HepG2 (cell line): ENCODE measurements around the gene NGEF. TPM values are rescaled to one million over a fixed set of nuclear protein-coding genes. Genes with fewer than 3 reads are reported as not detected.
A peak's percentile ranks its signal among the peaks of the same experiment; 100 is the strongest.

ENCODE experiments used
- ARNT2 ChIP-seq: sonication (generic); formaldehyde crosslinking; IDR thresholded peaks from 2 replicates; pipeline ENCODE4 v1.8.0; 2022; ENCODE audit warnings: mild to moderate bottlenecking, low read depth, missing genetic modification reagents, moderate library complexity
- GATA4 ChIP-seq: sonication (generic); IDR thresholded peaks from 2 replicates; pipeline ENCODE4 v1.6.1; 2016; ENCODE audit warnings: antibody characterized with exemption, low read depth, borderline replicate concordance
- GFI1 ChIP-seq: sonication (generic); formaldehyde crosslinking; IDR thresholded peaks from 2 replicates; pipeline ENCODE4 v1.5.0; 2020; ENCODE audit warnings: missing genetic modification reagents, mild to moderate bottlenecking, borderline replicate concordance
- HDAC1 ChIP-seq: sonication (generic); formaldehyde crosslinking; IDR thresholded peaks from 2 replicates; pipeline ENCODE4 v1.5.1; 2020; ENCODE audit warnings: mild to moderate bottlenecking, missing genetic modification reagents
- HNRNPK ChIP-seq: fragments of 200-400 bp; formaldehyde crosslinking; IDR thresholded peaks from 2 replicates; pipeline ENCODE4 v1.6.1; 2018; ENCODE audit warnings: low read length, low read depth, moderate library complexity, mild to moderate bottlenecking; ENCODE audit not compliant: poor library complexity, severe bottlenecking
- KDM5A ChIP-seq: fragments of 200-600 bp; sonication (generic); IDR thresholded peaks from 2 replicates; pipeline ENCODE4 v1.7.0; 2018; ENCODE audit warnings: antibody characterized with exemption, mild to moderate bottlenecking, low read length, borderline replicate concordance
- NKX3-1 ChIP-seq: sonication (generic); formaldehyde crosslinking; IDR thresholded peaks from 2 replicates; pipeline ENCODE4 v1.5.0; 2020; ENCODE audit warnings: missing genetic modification reagents
- NONO ChIP-seq, 2 experiments: fragments of 450-650 bp in 1 of 2; sonication (generic) in 1 of 2; formaldehyde crosslinking in 1 of 2; IDR thresholded peaks in 1 of 2; conservative IDR thresholded peaks in 1 of 2; 2 replicates each; pipeline versions ENCODE4 v1.6.1 to v1.8.0; 2017 to 2022; ENCODE audit warnings: mild to moderate bottlenecking in 1 of 2, missing genetic modification reagents in 1 of 2, moderate library complexity in 1 of 2
- NR2F6 ChIP-seq, 2 experiments: IDR thresholded peaks; 2 replicates each; pipeline ENCODE4 v1.6.1; 2016; ENCODE audit warnings: antibody characterized with exemption in 1 of 2, mild to moderate bottlenecking in 1 of 2
- ZMYM2 ChIP-seq: sonication (generic); formaldehyde crosslinking; IDR thresholded peaks from 2 replicates; pipeline ENCODE4 v1.8.0; 2022; ENCODE audit warnings: mild to moderate bottlenecking, missing genetic modification reagents
- ZNF180 ChIP-seq: sonication (generic); formaldehyde crosslinking; IDR thresholded peaks from 2 replicates; pipeline ENCODE4 v1.4.0; 2020; ENCODE audit warnings: low read depth, missing genetic modification reagents, borderline replicate concordance
- ZNF670 ChIP-seq: sonication (generic); formaldehyde crosslinking; IDR thresholded peaks from 2 replicates; pipeline ENCODE4 v1.8.0; 2022; ENCODE audit warnings: mild to moderate bottlenecking, missing genetic modification reagents, borderline replicate concordance
- polyA plus RNA-seq, 8 experiments: library from polyadenylated mRNA; depleted of rRNA in 3 of 8; stranded (reverse) in 7 of 8; unstranded in 1 of 8; fragments of >200 nt; fragmentation: Illumina TruSeq in 4 of 8; extraction: Trizol in 4 of 8; gene quantifications; 2 replicates each; pipeline versions ENCODE4 v1.2.1 to v1.2.3, GENCODE V29; 2011 to 2016; ENCODE audit warnings: low read depth in 4 of 8, missing spikeins in 1 of 8, mixed read lengths in 1 of 8; ENCODE audit not compliant: insufficient read depth in 1 of 8
- total RNA-seq, 5 experiments: library from RNA; depleted of rRNA; stranded (reverse); fragments of >200 nt; fragmentation: Illumina TruSeq; extraction: Trizol; gene quantifications; 2 replicates each; pipeline ENCODE4 v1.2.3, GENCODE V29; 2016; ENCODE audit warnings: low read depth in 1 of 5
- TF ChIP-seq, protein P1 (sequence below): IDR thresholded peaks from 2 replicates; pipeline ENCODE4 v1.6.1; 2012; ENCODE audit warnings: inconsistent platforms
- TF ChIP-seq, protein P2 (sequence below): sonication (generic); formaldehyde crosslinking; IDR thresholded peaks from 2 replicates; pipeline ENCODE4 v1.5.1; 2020; ENCODE audit warnings: mild to moderate bottlenecking, missing genetic modification reagents, borderline replicate concordance
- TF ChIP-seq, protein P3 (sequence below): sonication (generic); formaldehyde crosslinking; IDR thresholded peaks from 2 replicates; pipeline ENCODE4 v1.4.0; 2020; ENCODE audit warnings: mild to moderate bottlenecking, low read depth, missing genetic modification reagents
- TF ChIP-seq, protein P4 (sequence below): sonication (generic); formaldehyde crosslinking; IDR thresholded peaks from 2 replicates; pipeline ENCODE4 v1.9.0; 2022; ENCODE audit warnings: low read depth, missing genetic modification reagents
- TF ChIP-seq, protein P5 (sequence below): IDR thresholded peaks from 2 replicates; pipeline ENCODE4 v1.6.1; 2016

NGEF gene
- total and polyA plus RNA-seq, 2 of the 13 experiments (the other 11 are each of a cell fraction or from before 2014, with no cell fraction given): 14.4 to 36.9 TPM

DNA sequence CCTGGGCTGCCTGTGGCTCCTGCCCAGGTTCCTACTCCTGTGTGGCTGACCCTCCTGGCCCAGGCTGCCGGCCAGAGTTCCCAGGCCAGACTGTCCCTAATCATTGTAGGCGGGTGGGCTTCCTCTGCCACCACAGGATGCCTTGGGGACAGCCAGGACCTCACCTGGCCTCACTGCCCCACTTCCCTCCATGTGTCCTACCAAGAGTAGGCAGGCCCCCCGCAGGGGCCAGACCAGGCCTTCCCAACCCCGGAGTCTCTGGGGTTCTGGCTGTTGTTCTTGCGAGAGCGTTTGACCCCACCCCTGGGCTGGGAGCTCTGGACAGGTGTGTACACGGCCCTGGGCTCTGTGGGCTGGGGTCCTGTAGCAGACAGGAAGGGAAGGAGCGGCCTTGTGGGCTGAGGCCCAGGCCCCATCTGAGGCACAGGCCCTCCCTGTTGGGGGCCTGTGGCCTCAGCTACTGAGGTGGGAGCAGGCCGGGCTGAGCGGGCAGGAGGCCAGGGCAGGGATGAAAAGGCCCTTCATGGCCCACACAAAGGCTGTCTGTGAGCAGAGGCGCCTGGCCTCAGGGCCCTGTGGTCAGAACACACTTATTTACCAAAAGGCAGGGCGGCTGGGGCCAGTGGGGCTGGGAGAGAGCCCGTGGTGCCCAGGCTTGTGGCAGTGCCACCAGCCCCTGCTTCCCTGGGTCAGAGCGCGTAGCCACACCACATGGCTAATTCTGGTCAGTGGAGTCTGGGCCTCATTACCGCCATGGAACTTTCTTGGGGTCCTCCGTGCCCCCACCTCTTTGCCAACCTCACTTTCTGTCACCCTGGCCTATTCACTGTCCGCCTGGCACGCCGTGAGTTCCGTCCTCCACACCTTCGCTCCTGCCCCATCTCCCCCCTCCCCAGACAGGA lies 141.0 kb downstream of the NGEF start (continued):
- TF ChIP-seq GFI1 (CRISPR knock-in tag): no peak
- TF ChIP-seq HDAC1: peak; percentile 91
- TF ChIP-seq, protein P1, sequence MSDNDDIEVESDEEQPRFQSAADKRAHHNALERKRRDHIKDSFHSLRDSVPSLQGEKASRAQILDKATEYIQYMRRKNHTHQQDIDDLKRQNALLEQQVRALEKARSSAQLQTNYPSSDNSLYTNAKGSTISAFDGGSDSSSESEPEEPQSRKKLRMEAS: peak; percentile 69
- TF ChIP-seq, protein P2, sequence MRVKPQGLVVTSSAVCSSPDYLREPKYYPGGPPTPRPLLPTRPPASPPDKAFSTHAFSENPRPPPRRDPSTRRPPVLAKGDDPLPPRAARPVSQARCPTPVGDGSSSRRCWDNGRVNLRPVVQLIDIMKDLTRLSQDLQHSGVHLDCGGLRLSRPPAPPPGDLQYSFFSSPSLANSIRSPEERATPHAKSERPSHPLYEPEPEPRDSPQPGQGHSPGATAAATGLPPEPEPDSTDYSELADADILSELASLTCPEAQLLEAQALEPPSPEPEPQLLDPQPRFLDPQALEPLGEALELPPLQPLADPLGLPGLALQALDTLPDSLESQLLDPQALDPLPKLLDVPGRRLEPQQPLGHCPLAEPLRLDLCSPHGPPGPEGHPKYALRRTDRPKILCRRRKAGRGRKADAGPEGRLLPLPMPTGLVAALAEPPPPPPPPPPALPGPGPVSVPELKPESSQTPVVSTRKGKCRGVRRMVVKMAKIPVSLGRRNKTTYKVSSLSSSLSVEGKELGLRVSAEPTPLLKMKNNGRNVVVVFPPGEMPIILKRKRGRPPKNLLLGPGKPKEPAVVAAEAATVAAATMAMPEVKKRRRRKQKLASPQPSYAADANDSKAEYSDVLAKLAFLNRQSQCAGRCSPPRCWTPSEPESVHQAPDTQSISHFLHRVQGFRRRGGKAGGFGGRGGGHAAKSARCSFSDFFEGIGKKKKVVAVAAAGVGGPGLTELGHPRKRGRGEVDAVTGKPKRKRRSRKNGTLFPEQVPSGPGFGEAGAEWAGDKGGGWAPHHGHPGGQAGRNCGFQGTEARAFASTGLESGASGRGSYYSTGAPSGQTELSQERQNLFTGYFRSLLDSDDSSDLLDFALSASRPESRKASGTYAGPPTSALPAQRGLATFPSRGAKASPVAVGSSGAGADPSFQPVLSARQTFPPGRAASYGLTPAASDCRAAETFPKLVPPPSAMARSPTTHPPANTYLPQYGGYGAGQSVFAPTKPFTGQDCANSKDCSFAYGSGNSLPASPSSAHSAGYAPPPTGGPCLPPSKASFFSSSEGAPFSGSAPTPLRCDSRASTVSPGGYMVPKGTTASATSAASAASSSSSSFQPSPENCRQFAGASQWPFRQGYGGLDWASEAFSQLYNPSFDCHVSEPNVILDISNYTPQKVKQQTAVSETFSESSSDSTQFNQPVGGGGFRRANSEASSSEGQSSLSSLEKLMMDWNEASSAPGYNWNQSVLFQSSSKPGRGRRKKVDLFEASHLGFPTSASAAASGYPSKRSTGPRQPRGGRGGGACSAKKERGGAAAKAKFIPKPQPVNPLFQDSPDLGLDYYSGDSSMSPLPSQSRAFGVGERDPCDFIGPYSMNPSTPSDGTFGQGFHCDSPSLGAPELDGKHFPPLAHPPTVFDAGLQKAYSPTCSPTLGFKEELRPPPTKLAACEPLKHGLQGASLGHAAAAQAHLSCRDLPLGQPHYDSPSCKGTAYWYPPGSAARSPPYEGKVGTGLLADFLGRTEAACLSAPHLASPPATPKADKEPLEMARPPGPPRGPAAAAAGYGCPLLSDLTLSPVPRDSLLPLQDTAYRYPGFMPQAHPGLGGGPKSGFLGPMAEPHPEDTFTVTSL (CRISPR knock-in tag): no peak
- TF ChIP-seq ARNT2: peak; percentile 83
- TF ChIP-seq NR2F6 (IDR thresholded peaks at IDR 0.05): peak; percentile 49
- TF ChIP-seq NR2F6 (CRISPR knock-in tag; IDR thresholded peaks at IDR 0.05): peak; percentile 49; the same call in 1 of the 2 replicates
- TF ChIP-seq, protein P3, sequence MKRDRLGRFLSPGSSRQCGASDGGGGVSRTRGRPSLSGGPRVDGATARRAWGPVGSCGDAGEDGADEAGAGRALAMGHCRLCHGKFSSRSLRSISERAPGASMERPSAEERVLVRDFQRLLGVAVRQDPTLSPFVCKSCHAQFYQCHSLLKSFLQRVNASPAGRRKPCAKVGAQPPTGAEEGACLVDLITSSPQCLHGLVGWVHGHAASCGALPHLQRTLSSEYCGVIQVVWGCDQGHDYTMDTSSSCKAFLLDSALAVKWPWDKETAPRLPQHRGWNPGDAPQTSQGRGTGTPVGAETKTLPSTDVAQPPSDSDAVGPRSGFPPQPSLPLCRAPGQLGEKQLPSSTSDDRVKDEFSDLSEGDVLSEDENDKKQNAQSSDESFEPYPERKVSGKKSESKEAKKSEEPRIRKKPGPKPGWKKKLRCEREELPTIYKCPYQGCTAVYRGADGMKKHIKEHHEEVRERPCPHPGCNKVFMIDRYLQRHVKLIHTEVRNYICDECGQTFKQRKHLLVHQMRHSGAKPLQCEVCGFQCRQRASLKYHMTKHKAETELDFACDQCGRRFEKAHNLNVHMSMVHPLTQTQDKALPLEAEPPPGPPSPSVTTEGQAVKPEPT (CRISPR knock-in tag): no peak
- peak; percentile 20 for TF ChIP-seq HNRNPK
- TF ChIP-seq, protein P4, sequence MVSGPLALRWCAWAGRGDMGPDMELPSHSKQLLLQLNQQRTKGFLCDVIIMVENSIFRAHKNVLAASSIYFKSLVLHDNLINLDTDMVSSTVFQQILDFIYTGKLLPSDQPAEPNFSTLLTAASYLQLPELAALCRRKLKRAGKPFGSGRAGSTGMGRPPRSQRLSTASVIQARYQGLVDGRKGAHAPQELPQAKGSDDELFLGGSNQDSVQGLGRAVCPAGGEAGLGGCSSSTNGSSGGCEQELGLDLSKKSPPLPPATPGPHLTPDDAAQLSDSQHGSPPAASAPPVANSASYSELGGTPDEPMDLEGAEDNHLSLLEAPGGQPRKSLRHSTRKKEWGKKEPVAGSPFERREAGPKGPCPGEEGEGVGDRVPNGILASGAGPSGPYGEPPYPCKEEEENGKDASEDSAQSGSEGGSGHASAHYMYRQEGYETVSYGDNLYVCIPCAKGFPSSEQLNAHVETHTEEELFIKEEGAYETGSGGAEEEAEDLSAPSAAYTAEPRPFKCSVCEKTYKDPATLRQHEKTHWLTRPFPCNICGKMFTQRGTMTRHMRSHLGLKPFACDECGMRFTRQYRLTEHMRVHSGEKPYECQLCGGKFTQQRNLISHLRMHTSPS (CRISPR knock-in tag): peak; percentile 99
- TF ChIP-seq ZMYM2 (CRISPR knock-in tag): peak; percentile 49; the same call in 1 of the 2 replicates
- no peak for TF ChIP-seq ZNF670 (CRISPR knock-in tag)
- TF ChIP-seq NONO (IDR thresholded peaks at IDR 0.05): no peak
- peak; percentile 65 for TF ChIP-seq NONO (CRISPR knock-in tag; conservative IDR thresholded peaks at IDR 0.05)
- TF ChIP-seq NKX3-1: peak; percentile 37; the same call in 1 of the 2 replicates
- TF ChIP-seq, protein P5, sequence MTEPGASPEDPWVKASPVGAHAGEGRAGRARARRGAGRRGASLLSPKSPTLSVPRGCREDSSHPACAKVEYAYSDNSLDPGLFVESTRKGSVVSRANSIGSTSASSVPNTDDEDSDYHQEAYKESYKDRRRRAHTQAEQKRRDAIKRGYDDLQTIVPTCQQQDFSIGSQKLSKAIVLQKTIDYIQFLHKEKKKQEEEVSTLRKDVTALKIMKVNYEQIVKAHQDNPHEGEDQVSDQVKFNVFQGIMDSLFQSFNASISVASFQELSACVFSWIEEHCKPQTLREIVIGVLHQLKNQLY: peak; percentile 43; the same call in 1 of the 2 replicates
- TF ChIP-seq GATA4: peak; percentile 53; the same call in 1 of the 2 replicates
- no peak for TF ChIP-seq KDM5A
- no peak for TF ChIP-seq ZNF180 (CRISPR knock-in tag)
